Urothelium cell line (cell line): ENCODE data around the gene MLXIP.
"Not testable (repeated sequence)": the region's sequence is repeated elsewhere in the genome, so short reads cannot be mapped to it uniquely, and the experiment has no call there.

Experiments
- DNase-seq: peaks from one replicate; pipeline ENCODE4 v3.0.0; 2011; ENCODE audit warnings: low spot score, mixed read lengths
- FAIRE-seq: peaks from 2 replicates; lab custom pipeline; 2011; peaks lifted over from hg19 to GRCh38; lab: Jason Lieb, UNC

The MLXIP gene

GRCh38 chr12:122094137-122094734 is 15.7 kb downstream of the MLXIP start:
- no peak for FAIRE-seq
- DNase-seq: no peak

- FAIRE-seq: no peak
- DNase-seq: no peak
Measured at GRCh38 chr12:122094735-122095631, 16.4 kb downstream of the MLXIP start.

- FAIRE-seq (no peak), DNase-seq (no peak)
Measured at GRCh38 chr12:122096014-122096413, 17.5 kb downstream of the MLXIP start.

- DNase-seq (no peak), FAIRE-seq (no peak)
Measured at GRCh38 chr12:122096591-122097149, 18.1 kb downstream of the MLXIP start.

GRCh38 chr12:122097584-122097926 is 19.0 kb downstream of the MLXIP start:
- DNase-seq (no peak), FAIRE-seq (no peak)

GRCh38 chr12:122097927-122098756 is 19.6 kb downstream of the MLXIP start:
- no peak for FAIRE-seq
- DNase-seq: no peak

GRCh38 chr12:122099280-122099749 is 20.8 kb downstream of the MLXIP start:
- no peak for FAIRE-seq

GRCh38 chr12:122099856-122100255 is 21.3 kb downstream of the MLXIP start:
- FAIRE-seq (no peak), DNase-seq (no peak)

More at GRCh38 chr12:122099280-122099749, 20.8 kb downstream of the MLXIP start:
- DNase-seq: no peak

- DNase-seq (no peak), FAIRE-seq (no peak)
Measured at GRCh38 chr12:122100568-122100967, 22.0 kb downstream of the MLXIP start.

GRCh38 chr12:122102331-122102730 is 23.8 kb downstream of the MLXIP start:
- DNase-seq (no peak), FAIRE-seq (no peak)

- DNase-seq (no peak), FAIRE-seq (no peak)
Measured at GRCh38 chr12:122104844-122105243, 26.3 kb downstream of the MLXIP start.

- not testable (repeated sequence) for FAIRE-seq, DNase-seq
Measured at GRCh38 chr12:122105496-122105895, 26.9 kb downstream of the MLXIP start.

- FAIRE-seq (no peak), DNase-seq (no peak)
Measured at GRCh38 chr12:122106843-122107242, 28.3 kb downstream of the MLXIP start.

GRCh38 chr12:122107261-122107660 is 28.7 kb downstream of the MLXIP start:
- FAIRE-seq: no peak
- no peak for DNase-seq

GRCh38 chr12:122111089-122111641 is 32.6 kb downstream of the MLXIP start:
- DNase-seq (no peak), FAIRE-seq (no peak)

- DNase-seq (no peak), FAIRE-seq (no peak)
Measured at GRCh38 chr12:122116707-122117535, 38.4 kb downstream of the MLXIP start.

GRCh38 chr12:122117979-122118378 is 39.4 kb downstream of the MLXIP start:
- DNase-seq (no peak), FAIRE-seq (no peak)

GRCh38 chr12:122121341-122121740 is 42.8 kb downstream of the MLXIP start:
- FAIRE-seq, DNase-seq: not testable (repeated sequence)

- FAIRE-seq: no peak
- DNase-seq: no peak
Measured at GRCh38 chr12:122121745-122122144, 43.2 kb downstream of the MLXIP start.
